Esophagus muscularis mucosa (tissue), 3 donors: Measurements from ENCODE around the gene SENP6.

Experiments
- CTCF ChIP-seq, 3 experiments: fragments of 200-600 bp in 2 of 3; fragments of 450-650 bp in 1 of 3; sonication (generic) in 2 of 3; IDR thresholded peaks; one replicate each; pipeline ENCODE4 v1.5.1; 2017 to 2019; ENCODE audit warnings: antibody characterized with exemption in 3 of 3, mild to moderate bottlenecking in 2 of 3, moderate library complexity in 1 of 3
- POLR2A ChIP-seq: fragments of 450-650 bp; IDR thresholded peaks from one replicate; pipeline ENCODE4 v1.6.1; 2017; ENCODE audit warnings: antibody characterized with exemption, moderate library complexity, mild to moderate bottlenecking, low read depth

DNA sequence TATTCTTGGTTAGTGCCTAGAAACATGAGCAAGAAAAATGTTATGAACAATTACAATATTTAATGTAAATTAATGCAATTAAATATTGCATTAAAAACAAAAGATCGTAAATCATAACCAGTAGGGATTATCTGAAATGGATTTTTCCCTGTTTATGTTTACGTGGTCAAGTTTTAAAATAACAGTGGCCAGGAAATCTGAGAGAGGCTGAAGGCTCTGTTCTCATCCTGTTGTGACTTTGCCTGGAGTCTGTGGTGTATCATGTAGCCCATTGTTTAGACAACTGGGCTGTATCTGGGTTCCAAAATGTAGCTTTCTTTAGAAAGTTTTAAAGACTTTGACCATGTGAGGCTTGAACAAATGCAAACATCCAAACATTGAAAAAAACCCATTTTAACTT lies 149.8 kb downstream of the SENP6 start:
- TF ChIP-seq CTCF (IDR thresholded peaks at IDR 0.05) (no peak), POLR2A (no peak)
